ENCODE measurements around the gene AGTRAP.

AGTRAP gene

GRCh38 chr1:11735854-11736745, at the start of gene AGTRAP:
Gene AGTRAP, plus strand, starts transcription at chr1:11736136. Its CDS starts 73 bp downstream, at chr1:11736209.
- peak; percentile 97 for DNase-seq

GRCh38 chr1:11688506-11688905, 47.4 kb upstream of the AGTRAP start:
- no peak for DNase-seq

- no peak for DNase-seq
Measured at GRCh38 chr1:11690397-11691301, 45.3 kb upstream of the AGTRAP start.

- no peak for DNase-seq
Measured at GRCh38 chr1:11691302-11691914, 44.5 kb upstream of the AGTRAP start, which contains the start of gene DRAXIN. Gene DRAXIN, plus strand, starts transcription at chr1:11691710. Its CDS starts 14,549 bp downstream, at chr1:11706259.

DNA sequence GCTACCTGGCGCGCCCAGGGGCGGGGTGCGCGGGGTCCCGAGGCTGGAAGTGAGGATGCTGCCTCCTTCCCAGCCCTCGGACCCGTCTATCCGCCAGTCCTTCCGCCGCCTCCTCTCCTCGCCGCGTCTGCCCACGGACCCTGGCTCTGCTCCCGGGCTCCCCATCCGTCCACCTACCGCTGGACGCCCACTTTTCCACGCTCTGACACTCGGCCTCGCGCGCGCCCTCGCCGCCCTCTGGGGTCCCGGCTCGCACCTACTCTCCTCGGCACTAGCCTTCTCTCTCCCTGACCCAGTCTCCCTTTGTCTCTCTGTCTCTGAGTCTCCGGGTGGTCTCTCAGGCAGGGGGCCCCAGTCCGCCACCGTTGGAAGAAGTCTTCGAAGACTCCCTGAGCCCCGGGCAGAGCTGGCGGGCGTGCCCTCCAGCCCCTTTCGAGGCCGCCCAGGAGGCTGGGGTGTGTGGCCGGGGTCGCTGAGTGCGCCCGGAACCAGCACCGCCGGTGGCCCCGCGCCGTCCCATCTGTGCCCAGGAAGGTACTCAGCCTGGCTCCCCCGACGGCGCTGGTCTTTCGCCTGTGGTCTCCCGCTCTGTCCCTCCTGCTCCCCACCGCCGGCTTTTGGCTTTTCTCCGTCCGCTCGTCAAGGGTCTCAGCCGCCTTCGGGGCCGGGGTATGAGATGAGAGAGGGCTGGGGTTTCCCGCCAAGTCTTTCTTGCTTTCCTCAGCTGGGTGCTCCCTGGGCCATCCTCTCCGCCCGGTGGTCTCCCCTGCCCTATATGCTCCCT, 43.8 kb upstream of the AGTRAP start:
- no peak for DNase-seq

- DNase-seq, result no peak
Measured at GRCh38 chr1:11693024-11693590, 42.8 kb upstream of the AGTRAP start.

- no peak for DNase-seq
Measured at GRCh38 chr1:11693917-11694316, 42.0 kb upstream of the AGTRAP start.

GRCh38 chr1:11695861-11696260, 40.1 kb upstream of the AGTRAP start:
- DNase-seq, result no peak

- DNase-seq, result no peak
Measured at GRCh38 chr1:11697188-11697892, 38.6 kb upstream of the AGTRAP start.

GRCh38 chr1:11697893-11698210, 38.1 kb upstream of the AGTRAP start:
- no peak for DNase-seq

GRCh38 chr1:11700601-11701467, 35.1 kb upstream of the AGTRAP start:
- DNase-seq, result no peak

- DNase-seq, result peak; percentile 83
Measured at GRCh38 chr1:11701551-11701961, 34.4 kb upstream of the AGTRAP start.

GRCh38 chr1:11701981-11702803, 33.7 kb upstream of the AGTRAP start:
- DNase-seq, result no peak

- DNase-seq, result no peak
Measured at GRCh38 chr1:11703357-11704193, 32.4 kb upstream of the AGTRAP start.

DNA sequence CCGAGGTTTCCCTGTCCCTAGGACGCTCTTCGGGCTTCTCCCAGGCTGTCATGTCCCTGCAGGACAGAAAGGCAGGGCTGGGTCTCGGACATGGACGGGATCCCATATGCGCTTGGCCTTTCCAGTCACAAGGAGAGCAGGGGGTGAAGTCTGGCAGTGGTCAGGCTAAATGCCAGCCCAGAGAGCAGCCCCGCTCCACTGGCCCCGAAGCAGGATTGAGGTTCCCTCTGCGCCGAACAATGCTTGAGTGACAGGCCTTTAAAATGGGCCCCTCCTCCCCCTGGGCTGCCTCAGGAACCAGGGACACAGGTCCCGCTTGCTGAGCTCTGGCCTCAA, 31.8 kb upstream of the AGTRAP start:
- no peak for DNase-seq

DNA sequence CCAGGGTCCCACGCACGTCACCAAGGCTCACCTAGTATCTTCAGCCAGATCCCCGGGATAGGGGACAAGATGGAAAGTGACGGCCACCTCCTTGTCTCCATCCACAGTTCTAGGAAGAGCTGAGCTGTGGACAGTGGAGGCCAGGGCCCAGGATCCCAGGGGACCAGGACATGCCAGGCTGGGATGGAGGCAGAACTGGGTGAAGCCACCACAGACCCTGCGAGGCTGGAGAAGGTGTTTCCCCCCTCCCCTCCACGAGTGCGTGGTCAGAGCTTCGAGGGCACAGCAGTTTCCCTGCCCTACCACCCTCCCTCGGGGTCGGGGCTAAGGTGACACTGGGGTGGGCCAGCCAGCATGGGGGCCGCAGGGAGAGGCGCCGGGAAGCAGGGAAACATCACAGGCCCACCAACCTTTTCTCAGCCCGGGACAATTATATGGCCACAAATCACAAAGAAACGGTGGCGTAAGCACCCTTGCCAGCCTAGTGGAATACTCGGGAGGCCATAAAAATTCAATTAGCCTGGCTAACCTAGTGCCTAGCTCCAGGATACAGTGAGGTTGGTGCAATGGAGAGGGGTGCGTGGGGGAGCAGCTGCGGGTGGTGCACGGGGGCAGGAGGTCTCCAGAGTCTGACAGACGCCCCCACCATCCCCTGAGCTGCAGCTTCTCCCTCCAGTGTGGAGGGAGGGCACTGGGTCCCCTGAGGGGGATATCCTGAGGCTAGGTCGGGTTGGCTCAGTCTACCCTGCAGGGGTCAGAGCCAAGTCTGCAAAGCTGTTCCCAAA, 31.1 kb upstream of the AGTRAP start:
- no peak for DNase-seq

- DNase-seq, result no peak
Measured at GRCh38 chr1:11705596-11705995, 30.3 kb upstream of the AGTRAP start.

- no peak for DNase-seq
Measured at GRCh38 chr1:11706292-11706691, 29.6 kb upstream of the AGTRAP start.

All from midbrain (tissue), 1 donor.